ENCODE data around the gene RAD21L1. TPM values are rescaled to one million over a fixed set of nuclear protein-coding genes. Genes with fewer than 3 reads are reported as not detected.

The RAD21L1 gene
- total RNA-seq, 5 donors from 2014 or later (not counting 1 experiment from before 2014, with no cell fraction given), result 0.73 to 1.6 (median 0.88) TPM; not detected in 2

GRCh38 chr20:1274485-1275311 is 48.9 kb downstream of the RAD21L1 start:
- Histone ChIP-seq H3K36me3 (ENCODE audit: control insufficient read depth in 2 of 2, extremely low read depth in 1 of 2, insufficient read depth in 1 of 2, low read length in 1 of 2) (peaks cover 5% of the 10 kb centered on the region in 2 donors), H3K4me3 (ENCODE audit: control insufficient read depth in 1 of 2, extremely low read depth in 1 of 2, low read length in 1 of 2) (no peak overlapping the region), H3K9me3 (no peaks in the 10 kb centered on the region), H3K27me3 (replicated peaks in 1 of 2; ENCODE audit: control insufficient read depth in 2 of 2, extremely low read depth in 1 of 2, insufficient read depth in 2 of 2, low read length in 1 of 2) (no peaks in the 10 kb centered on the region), H3K4me1 (ENCODE audit: control insufficient read depth in 1 of 2, extremely low read depth in 1 of 2, insufficient read depth in 2 of 2, low read length in 2 of 2) (peaks cover 0 to 15% of the 10 kb centered on the region in 2 experiments), H3K27ac (ENCODE audit: low read length) (no peak overlapping the region)
- ChIA-PET POLR2A (no interaction called here), CTCF (interaction anchor here in 1 of 2 donors (0.9 kb wide), 1 partner anchor 20 kb away, joined by 3 read pairs; no protein-coding TSS in a partner anchor)
- Mint-ChIP-seq H3K4me1 (peaks cover 49 to 56% (median 56%) of the 10 kb centered on the region in 3 donors), H3K4me3 (no peak overlapping the region), H3K36me3 (peaks cover under 1% of the 10 kb centered on the region), H3K27me3 (no peaks in the 10 kb centered on the region), H3K27ac (peak overlapping the region; percentile 33 to 62), H3K9me3 (no peaks in the 10 kb centered on the region)
- WGBS (ENCODE audit: insufficient coverage), result 89% methylated on average over 11 of the region's 14 CpGs
- DNase-seq, result no peak
- no peak for ATAC-seq (replicated peaks in 1 of 4)

DNA sequence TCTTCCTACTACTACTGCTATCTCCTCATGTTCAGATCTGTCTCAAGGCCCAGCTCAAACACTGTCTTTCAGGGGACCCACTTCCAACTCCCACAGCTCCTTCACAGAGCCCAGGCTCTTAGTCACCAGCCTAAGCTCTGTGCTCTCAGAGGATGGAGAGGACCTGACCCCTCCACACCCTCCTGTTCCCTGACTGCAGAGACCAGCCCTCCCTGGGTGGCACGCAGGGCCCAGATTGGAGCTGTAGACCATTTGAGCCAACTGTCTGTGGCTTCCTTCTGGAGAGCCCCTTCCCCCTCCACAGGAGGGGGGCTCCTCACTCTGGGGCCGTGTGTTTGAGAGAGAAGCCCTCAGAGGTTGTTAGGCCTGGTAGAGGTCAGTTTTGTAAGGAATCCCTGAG is 50.1 kb downstream of the RAD21L1 start:
- Histone ChIP-seq H3K36me3 (ENCODE audit: control insufficient read depth in 2 of 2, extremely low read depth in 1 of 2, insufficient read depth in 1 of 2, low read length in 1 of 2) (peaks cover 5% of the 10 kb centered on the region in 2 donors), H3K9me3 (no peaks in the 10 kb centered on the region), H3K4me3 (ENCODE audit: control insufficient read depth in 1 of 2, extremely low read depth in 1 of 2, low read length in 1 of 2) (no peak overlapping the region), H3K4me1 (ENCODE audit: control insufficient read depth in 1 of 2, extremely low read depth in 1 of 2, insufficient read depth in 2 of 2, low read length in 2 of 2) (peaks cover 0 to 18% of the 10 kb centered on the region in 2 experiments), H3K27me3 (replicated peaks in 1 of 2; ENCODE audit: control insufficient read depth in 2 of 2, extremely low read depth in 1 of 2, insufficient read depth in 2 of 2, low read length in 1 of 2) (no peaks in the 10 kb centered on the region), H3K27ac (ENCODE audit: low read length) (no peak overlapping the region)
- no peaks in the 10 kb centered on the region for H3K9me3 Mint-ChIP-seq
- peaks cover 52 to 56% (median 54%) of the 10 kb centered on the region in 3 donors for H3K4me1 Mint-ChIP-seq
- POLR2A ChIA-PET, result no interaction called here
- peak overlapping the region in 1 of 2 donors; percentile 40 for H3K27ac Mint-ChIP-seq
- no peaks in the 10 kb centered on the region for H3K27me3 Mint-ChIP-seq
- peaks cover 5% of the 10 kb centered on the region for H3K36me3 Mint-ChIP-seq
- DNase-seq, result peak in 1 of 35 experiments; percentile 0
- peak overlapping the region in 1 of 3 donors; percentile 3 for H3K4me3 Mint-ChIP-seq
- no peak for ATAC-seq (replicated peaks in 1 of 4)
- WGBS (ENCODE audit: insufficient coverage), result no CpG with 5 or more reads among the region's 2 CpGs
- CTCF ChIA-PET, result no interaction called here

DNA sequence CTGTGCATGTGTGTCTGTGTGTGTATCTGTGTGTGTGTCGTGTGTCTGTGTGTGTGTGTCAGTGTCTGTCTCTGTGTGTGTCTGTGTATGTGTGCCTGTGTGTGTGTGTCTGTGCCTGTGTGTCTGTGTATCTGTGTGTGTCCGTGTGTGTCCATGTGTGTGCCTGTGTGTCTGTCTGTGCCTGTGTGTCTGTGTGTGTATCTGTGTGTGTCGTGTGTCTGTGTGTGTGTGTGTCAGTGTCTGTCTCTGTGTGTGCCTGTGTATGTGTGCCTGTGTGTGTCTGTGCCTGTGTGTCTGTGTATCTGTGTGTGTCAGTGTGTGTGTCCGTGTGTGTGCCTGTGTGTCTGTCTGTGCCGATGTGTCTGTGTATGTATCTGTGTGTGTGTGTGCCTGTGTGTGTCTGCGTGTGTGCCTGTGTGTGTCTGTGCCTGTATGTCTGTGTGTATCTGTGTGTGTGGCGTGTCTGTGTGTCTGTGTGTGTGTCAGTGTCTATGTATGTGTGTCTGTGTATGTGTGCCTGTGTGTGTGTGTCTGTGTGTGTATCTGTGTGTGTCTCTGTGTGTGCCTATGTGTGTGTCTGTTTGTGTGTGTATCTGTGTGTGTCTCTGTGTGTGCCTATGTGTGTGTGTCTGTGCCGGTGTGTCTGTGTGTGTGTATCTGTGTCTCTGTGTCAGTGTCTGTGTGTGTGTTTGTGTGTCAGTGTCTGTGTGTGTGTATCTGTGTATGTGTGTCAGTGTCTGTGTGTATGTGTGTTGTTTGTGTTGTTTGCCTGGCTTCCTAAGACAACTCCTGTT is 51.9 kb downstream of the RAD21L1 start:
- Mint-ChIP-seq H3K4me1 (peaks cover 47 to 51% (median 48%) of the 10 kb centered on the region in 3 donors), H3K36me3 (peaks cover 11% of the 10 kb centered on the region), H3K4me3 (no peak overlapping the region), H3K27ac (no peak overlapping the region), H3K27me3 (no peaks in the 10 kb centered on the region), H3K9me3 (no peaks in the 10 kb centered on the region)
- CTCF ChIA-PET, result no interaction called here
- H3K4me1 ChIP-seq (ENCODE audit: control insufficient read depth in 1 of 2, extremely low read depth in 1 of 2, insufficient read depth in 2 of 2, low read length in 2 of 2), result peaks cover 2 to 24% of the 10 kb centered on the region in 2 experiments
- no peak overlapping the region for H3K27ac ChIP-seq (ENCODE audit: low read length)
- POLR2A ChIA-PET, result no interaction called here
- no peak for DNase-seq
- 96% methylated on average over 7 of the region's 8 CpGs for WGBS (ENCODE audit: insufficient coverage)
- H3K9me3 ChIP-seq, result no peaks in the 10 kb centered on the region
- no peak overlapping the region for H3K4me3 ChIP-seq (ENCODE audit: control insufficient read depth in 1 of 2, extremely low read depth in 1 of 2, low read length in 1 of 2)
- ATAC-seq (replicated peaks in 1 of 4), result no peak
- peaks cover 5% of the 10 kb centered on the region in 2 donors for H3K36me3 ChIP-seq (ENCODE audit: control insufficient read depth in 2 of 2, extremely low read depth in 1 of 2, insufficient read depth in 1 of 2, low read length in 1 of 2)
- H3K27me3 ChIP-seq (replicated peaks in 1 of 2; ENCODE audit: control insufficient read depth in 2 of 2, extremely low read depth in 1 of 2, insufficient read depth in 2 of 2, low read length in 1 of 2), result no peaks in the 10 kb centered on the region

DNA sequence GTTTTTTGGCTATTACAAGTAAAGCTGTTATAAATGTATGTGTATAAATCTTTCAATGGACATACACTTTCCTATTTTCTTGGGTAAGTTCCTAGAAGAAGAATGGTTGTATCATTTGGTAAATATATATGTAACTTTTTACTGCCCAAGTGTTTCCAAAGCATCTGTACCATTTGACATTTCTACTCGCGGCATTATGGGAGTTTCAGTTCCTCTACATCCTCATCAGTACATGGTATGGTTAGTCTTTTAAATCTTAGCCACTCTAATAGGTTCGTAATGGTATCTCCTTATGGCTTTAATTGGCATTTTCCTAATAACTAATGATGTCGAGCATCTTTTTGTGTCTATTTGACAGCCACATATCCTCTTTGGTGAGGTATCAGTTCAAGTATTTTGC is 53.1 kb downstream of the RAD21L1 start:
- no peak for ATAC-seq (replicated peaks in 1 of 4)
- CTCF ChIA-PET, result no interaction called here
- no CpG with 5 or more reads among the region's 4 CpGs for WGBS (ENCODE audit: insufficient coverage)
- peaks cover 2 to 31% of the 10 kb centered on the region in 2 experiments for H3K4me1 ChIP-seq (ENCODE audit: control insufficient read depth in 1 of 2, extremely low read depth in 1 of 2, insufficient read depth in 2 of 2, low read length in 2 of 2)
- Mint-ChIP-seq H3K27me3 (no peaks in the 10 kb centered on the region), H3K4me1 (peaks cover 50 to 51% (median 50%) of the 10 kb centered on the region in 3 donors), H3K36me3 (peaks cover 11% of the 10 kb centered on the region), H3K9me3 (no peaks in the 10 kb centered on the region), H3K27ac (peak overlapping the region in 1 of 2 donors; percentile 23), H3K4me3 (no peak overlapping the region)
- H3K27me3 ChIP-seq (replicated peaks in 1 of 2; ENCODE audit: control insufficient read depth in 2 of 2, extremely low read depth in 1 of 2, insufficient read depth in 2 of 2, low read length in 1 of 2), result no peaks in the 10 kb centered on the region
- POLR2A ChIA-PET, result interaction anchor here in 1 of 2 donors (0.6 kb wide), 1 partner anchor 44 kb away, joined by 3 read pairs; no protein-coding TSS in a partner anchor
- DNase-seq, result no peak
- no peak overlapping the region for H3K4me3 ChIP-seq (ENCODE audit: control insufficient read depth in 1 of 2, extremely low read depth in 1 of 2, low read length in 1 of 2)
- no peaks in the 10 kb centered on the region for H3K9me3 ChIP-seq
- no peak overlapping the region for H3K27ac ChIP-seq (ENCODE audit: low read length)
- H3K36me3 ChIP-seq (ENCODE audit: control insufficient read depth in 2 of 2, extremely low read depth in 1 of 2, insufficient read depth in 1 of 2, low read length in 1 of 2), result peaks cover 5% of the 10 kb centered on the region in 2 donors

GRCh38 chr20:1280195-1281102 is 54.6 kb downstream of the RAD21L1 start:
- Histone ChIP-seq H3K36me3 (ENCODE audit: control insufficient read depth in 2 of 2, extremely low read depth in 1 of 2, insufficient read depth in 1 of 2, low read length in 1 of 2) (no peaks in the 10 kb centered on the region), H3K27me3 (replicated peaks in 1 of 2; ENCODE audit: control insufficient read depth in 2 of 2, extremely low read depth in 1 of 2, insufficient read depth in 2 of 2, low read length in 1 of 2) (no peaks in the 10 kb centered on the region), H3K27ac (ENCODE audit: low read length) (no peak overlapping the region), H3K9me3 (no peaks in the 10 kb centered on the region), H3K4me1 (ENCODE audit: control insufficient read depth in 1 of 2, extremely low read depth in 1 of 2, insufficient read depth in 2 of 2, low read length in 2 of 2) (peaks cover 7 to 39% of the 10 kb centered on the region in 2 experiments), H3K4me3 (ENCODE audit: control insufficient read depth in 1 of 2, extremely low read depth in 1 of 2, low read length in 1 of 2) (no peak overlapping the region)
- DNase-seq (peak in 1 of 35 experiments; percentile 4), ATAC-seq (replicated peaks in 1 of 4) (no peak)
- 78% methylated on average over 3 of the region's 6 CpGs for WGBS (ENCODE audit: insufficient coverage)
- no peaks in the 10 kb centered on the region for H3K27me3 Mint-ChIP-seq
- no peaks in the 10 kb centered on the region for H3K9me3 Mint-ChIP-seq
- peak overlapping the region; percentile 63 to 77 for H3K27ac Mint-ChIP-seq
- ChIA-PET CTCF (interaction anchor here (0.6 to 0.7 kb wide), 2 partner anchors 22 to 1254 kb away, joined by 6 to 7 read pairs; no protein-coding TSS in a partner anchor), POLR2A (no interaction called here)
- H3K4me1 Mint-ChIP-seq, result peaks cover 56 to 57% (median 57%) of the 10 kb centered on the region in 3 donors
- H3K4me3 Mint-ChIP-seq, result peak overlapping the region in 1 of 3 donors; percentile 54
- H3K36me3 Mint-ChIP-seq, result peaks cover 11% of the 10 kb centered on the region
